Spleen (tissue), 7 donors: Measurements from ENCODE around the gene BPIFB2.

Experiments used
- POLR2A ChIP-seq, 3 donors: fragments of 450-650 bp; IDR thresholded peaks; one replicate each; pipeline ENCODE4 v1.5.1; 2017; ENCODE audit warnings: antibody characterized with exemption in 3 of 3, mild to moderate bottlenecking in 1 of 3
- POLR2AphosphoS5 ChIP-seq, 3 donors: sonication (generic); formaldehyde crosslinking; IDR thresholded peaks; one replicate each; pipeline ENCODE4 v1.5.1; 2017; ENCODE audit warnings: antibody characterized with exemption in 3 of 3
- TF ChIP-seq, protein P1 (sequence below), 11 experiments: fragments of 200-600 bp in 7 of 11; fragments of 450-650 bp in 4 of 11; sonication (generic) in 4 of 11; IDR thresholded peaks in 8 of 11; conservative IDR thresholded peaks in 3 of 11; 1 replicate in 7 of 11; 2 replicates in 4 of 11; pipeline versions ENCODE4 v1.4.0 to v1.8.0; 2016 to 2021; ENCODE audit warnings: antibody characterized with exemption in 11 of 11, inconsistent platforms in 4 of 11, mild to moderate bottlenecking in 1 of 11
- donor health status: DM: no; HTN: no; CAD: no; lungs with moderate emphysema.
- donor health status: DM: no; HTN: no; CAD: no.
- donor health status: DM: no; HTN: no; CAD: no.

DNA sequence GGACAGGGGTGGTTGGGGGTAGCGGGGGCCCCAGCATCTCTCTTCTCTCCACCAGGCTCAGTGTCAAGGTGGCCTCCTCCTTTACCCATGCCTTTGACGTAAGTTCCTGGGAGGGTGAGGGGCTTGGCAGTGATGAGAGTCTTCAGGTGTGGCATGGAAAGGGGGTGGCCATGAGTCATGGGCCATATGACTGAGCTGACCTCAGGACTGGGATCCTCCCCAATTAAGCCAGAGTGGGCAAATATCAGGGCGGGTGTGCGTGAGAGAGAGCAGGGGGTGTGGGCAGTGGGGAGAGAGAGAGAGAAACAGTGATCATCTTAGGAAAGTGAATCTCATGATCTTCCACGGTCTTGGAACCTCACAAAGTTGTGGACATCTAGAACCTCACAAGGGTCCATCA is 63.7 kb downstream of the BPIFB2 start:
- TF ChIP-seq, protein P1, sequence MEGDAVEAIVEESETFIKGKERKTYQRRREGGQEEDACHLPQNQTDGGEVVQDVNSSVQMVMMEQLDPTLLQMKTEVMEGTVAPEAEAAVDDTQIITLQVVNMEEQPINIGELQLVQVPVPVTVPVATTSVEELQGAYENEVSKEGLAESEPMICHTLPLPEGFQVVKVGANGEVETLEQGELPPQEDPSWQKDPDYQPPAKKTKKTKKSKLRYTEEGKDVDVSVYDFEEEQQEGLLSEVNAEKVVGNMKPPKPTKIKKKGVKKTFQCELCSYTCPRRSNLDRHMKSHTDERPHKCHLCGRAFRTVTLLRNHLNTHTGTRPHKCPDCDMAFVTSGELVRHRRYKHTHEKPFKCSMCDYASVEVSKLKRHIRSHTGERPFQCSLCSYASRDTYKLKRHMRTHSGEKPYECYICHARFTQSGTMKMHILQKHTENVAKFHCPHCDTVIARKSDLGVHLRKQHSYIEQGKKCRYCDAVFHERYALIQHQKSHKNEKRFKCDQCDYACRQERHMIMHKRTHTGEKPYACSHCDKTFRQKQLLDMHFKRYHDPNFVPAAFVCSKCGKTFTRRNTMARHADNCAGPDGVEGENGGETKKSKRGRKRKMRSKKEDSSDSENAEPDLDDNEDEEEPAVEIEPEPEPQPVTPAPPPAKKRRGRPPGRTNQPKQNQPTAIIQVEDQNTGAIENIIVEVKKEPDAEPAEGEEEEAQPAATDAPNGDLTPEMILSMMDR (IDR thresholded peaks at IDR 0.05 in 8 of 11, conservative IDR thresholded peaks at IDR 0.05 in 3 of 11): no peak
- TF ChIP-seq POLR2A (IDR thresholded peaks at IDR 0.05) (no peak), POLR2AphosphoS5 (IDR thresholded peaks at IDR 0.05) (no peak)
